ENCODE measurements around the gene RNASEH2C.

Gene RNASEH2C

DNA sequence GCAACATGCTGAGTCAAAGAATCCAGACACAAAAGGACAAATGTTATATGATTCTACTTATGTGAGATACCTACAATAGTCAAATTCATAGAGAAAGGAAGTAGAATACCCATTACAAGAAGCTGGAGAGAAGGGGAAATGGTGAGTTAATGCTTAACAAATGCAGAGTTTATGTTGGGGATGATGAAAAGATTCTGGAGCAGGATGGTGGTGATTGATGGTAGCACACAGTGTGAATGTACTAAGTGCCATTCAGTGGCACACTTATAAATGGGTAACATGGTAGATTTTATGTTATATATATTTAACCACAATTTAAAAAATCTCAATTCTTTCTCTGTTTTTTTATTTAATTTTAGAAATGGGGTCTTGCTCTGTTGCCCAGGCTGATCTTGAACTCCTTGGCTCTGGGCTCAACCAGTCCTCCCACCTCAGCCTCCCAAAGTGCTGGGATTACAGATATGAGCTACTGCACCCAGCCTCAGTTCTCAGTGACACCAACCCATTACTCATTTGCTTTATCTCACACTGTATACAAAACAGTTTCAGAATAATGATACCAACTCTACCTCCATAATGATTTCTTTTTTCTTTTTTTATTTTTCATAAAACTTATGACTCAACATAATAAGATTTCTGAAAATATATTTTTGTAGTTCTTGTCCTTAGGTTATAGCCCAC is 48.3 kb downstream of the RNASEH2C start:
- Mint-ChIP-seq H3K4me1 (no peaks in the 10 kb centered on the region), H3K27ac (no peak overlapping the region), H3K36me3 (no peaks in the 10 kb centered on the region), H3K27me3 (no peaks in the 10 kb centered on the region), H3K4me3 (no peak overlapping the region), H3K9me3 (no peaks in the 10 kb centered on the region)

All from activated naive CD4-positive, alpha-beta T cell treated with anti-CD3 and anti-CD28 coated beads, Interleukin-2, amount 50 U/mL, for 24 hours (primary cell).